Measurements from ENCODE around the gene BRD4. TPM values are rescaled to one million over a fixed set of nuclear protein-coding genes. Genes with fewer than 3 reads are reported as not detected.

Gene BRD4
- polyA plus RNA-seq, 1 donor from 2014 or later: 3.6 TPM

DNA sequence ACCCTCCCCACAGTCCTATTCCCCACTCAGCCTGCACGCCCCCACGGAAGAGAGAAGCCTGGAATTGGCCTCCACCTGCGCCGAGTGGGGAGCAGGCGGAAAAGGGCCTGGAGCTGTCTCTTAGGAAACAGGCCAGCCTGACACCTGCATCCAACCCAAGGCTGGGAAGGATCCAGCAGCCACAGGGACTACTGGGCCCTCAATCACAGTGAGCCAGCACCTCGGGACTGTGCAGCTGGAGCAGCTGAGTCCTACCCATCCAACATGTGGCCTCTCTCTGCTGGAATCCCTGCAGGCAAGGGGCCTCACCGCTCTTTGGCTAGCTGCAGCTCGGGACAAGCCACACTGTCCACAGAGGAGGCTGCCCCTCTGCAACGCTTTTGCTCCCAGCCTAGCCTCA is 91.8 kb downstream of the BRD4 start:
- TF ChIP-seq MXI1 (conservative IDR thresholded peaks at IDR 0.05; ENCODE audit: poor library complexity, severe bottlenecking) (no peak), TAF1 (IDR thresholded peaks at IDR 0.05; ENCODE audit: low read depth) (no peak), RAD21 (conservative IDR thresholded peaks at IDR 0.05) (no peak), SMC3 (conservative IDR thresholded peaks at IDR 0.05; ENCODE audit: poor library complexity) (no peak)
- Histone ChIP-seq H2AFZ (ENCODE audit: low read depth, low read length) (no peak overlapping the region), H3K9me3 (ENCODE audit: low read length) (no peaks in the 10 kb centered on the region), H3K27ac (ENCODE audit: low read length) (no peak overlapping the region), H3K9ac (ENCODE audit: low read length) (no peak overlapping the region), H3K27me3 (ENCODE audit: insufficient read depth, low read depth, low read length) (no peaks in the 10 kb centered on the region), H3F3A (ENCODE audit: insufficient read depth, low read length, poor library complexity, severe bottlenecking) (no peaks in the 10 kb centered on the region), H3K36me3 (ENCODE audit: insufficient read depth, low read length) (no peaks in the 10 kb centered on the region), H3K4me2 (ENCODE audit: low read length) (no peak overlapping the region), H3K79me2 (replicated peaks; ENCODE audit: insufficient read depth, low read length) (no peaks in the 10 kb centered on the region), H3K9me2 (ENCODE audit: insufficient read depth, low read length) (no peaks in the 10 kb centered on the region), H4K20me1 (ENCODE audit: insufficient read depth) (no peaks in the 10 kb centered on the region), H3K4me3 (ENCODE audit: low read length) (no peak overlapping the region)

GRCh38 chr19:15239337-15239949 is 92.9 kb downstream of the BRD4 start:
- TF ChIP-seq TAF1 (IDR thresholded peaks at IDR 0.05; ENCODE audit: low read depth) (no peak), RAD21 (conservative IDR thresholded peaks at IDR 0.05) (no peak), CTCF (IDR thresholded peaks at IDR 0.05; ENCODE audit: poor library complexity, severe bottlenecking) (no peak), MXI1 (conservative IDR thresholded peaks at IDR 0.05; ENCODE audit: poor library complexity, severe bottlenecking) (no peak)

DNA sequence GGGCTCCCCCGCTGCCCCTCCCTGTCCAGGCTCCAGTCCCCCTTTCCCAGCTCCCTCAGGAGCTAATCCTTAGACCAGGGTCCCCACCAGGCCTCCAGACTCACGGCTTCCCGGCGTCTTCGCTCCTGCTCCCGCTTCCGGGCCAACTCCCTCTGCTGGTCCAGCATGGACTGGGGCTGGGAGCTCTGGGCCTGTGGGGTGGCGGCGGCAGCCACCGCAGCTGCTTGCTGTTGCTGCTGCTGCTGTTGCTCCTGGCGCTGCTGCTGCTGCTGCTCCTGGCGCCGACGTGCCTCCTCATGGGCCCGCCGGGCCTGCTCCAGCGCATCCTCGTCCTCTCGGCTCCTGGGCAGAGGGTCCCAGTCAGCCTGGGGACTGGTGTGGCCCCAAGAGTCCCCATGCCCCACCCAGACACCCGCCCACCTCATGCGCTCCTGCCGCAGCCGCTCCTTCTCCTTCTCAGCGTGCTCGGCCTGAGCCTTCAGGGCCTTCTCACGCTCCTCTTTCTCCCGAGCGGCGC is 93.6 kb downstream of the BRD4 start:
- Histone ChIP-seq H3K36me3 (ENCODE audit: insufficient read depth, low read length) (no peaks in the 10 kb centered on the region), H3K79me2 (replicated peaks; ENCODE audit: insufficient read depth, low read length) (no peaks in the 10 kb centered on the region), H3K4me2 (ENCODE audit: low read length) (no peak overlapping the region)

More at GRCh38 chr19:15239337-15239949, 92.9 kb downstream of the BRD4 start:
- H3K27ac ChIP-seq (ENCODE audit: low read length): no peak overlapping the region
- no peak overlapping the region for H2AFZ ChIP-seq (ENCODE audit: low read depth, low read length)
- no peaks in the 10 kb centered on the region for H3K36me3 ChIP-seq (ENCODE audit: insufficient read depth, low read length)
- no peaks in the 10 kb centered on the region for H3K9me3 ChIP-seq (ENCODE audit: low read length)
- H3K27me3 ChIP-seq (ENCODE audit: insufficient read depth, low read depth, low read length): no peaks in the 10 kb centered on the region
- no peaks in the 10 kb centered on the region for H3F3A ChIP-seq (ENCODE audit: insufficient read depth, low read length, poor library complexity, severe bottlenecking)
- no peak overlapping the region for H3K9ac ChIP-seq (ENCODE audit: low read length)
- H3K79me2 ChIP-seq (replicated peaks; ENCODE audit: insufficient read depth, low read length): no peaks in the 10 kb centered on the region
- no peaks in the 10 kb centered on the region for H3K9me2 ChIP-seq (ENCODE audit: insufficient read depth, low read length)
- no peak overlapping the region for H3K4me2 ChIP-seq (ENCODE audit: low read length)
- H4K20me1 ChIP-seq (ENCODE audit: insufficient read depth): no peaks in the 10 kb centered on the region
- no peak overlapping the region for H3K4me3 ChIP-seq (ENCODE audit: low read length)

More for the DNA sequence above, 93.6 kb downstream of the BRD4 start:
- Histone ChIP-seq H3K9ac (ENCODE audit: low read length) (no peak overlapping the region), H3K27me3 (ENCODE audit: insufficient read depth, low read depth, low read length) (no peaks in the 10 kb centered on the region), H4K20me1 (ENCODE audit: insufficient read depth) (no peaks in the 10 kb centered on the region), H2AFZ (ENCODE audit: low read depth, low read length) (no peak overlapping the region), H3K9me2 (ENCODE audit: insufficient read depth, low read length) (no peaks in the 10 kb centered on the region), H3K27ac (ENCODE audit: low read length) (no peak overlapping the region), H3K9me3 (ENCODE audit: low read length) (no peaks in the 10 kb centered on the region), H3F3A (ENCODE audit: insufficient read depth, low read length, poor library complexity, severe bottlenecking) (no peaks in the 10 kb centered on the region), H3K4me3 (ENCODE audit: low read length) (no peak overlapping the region)
- TF ChIP-seq TAF1 (IDR thresholded peaks at IDR 0.05; ENCODE audit: low read depth) (no peak), SMC3 (conservative IDR thresholded peaks at IDR 0.05; ENCODE audit: poor library complexity) (no peak), RAD21 (conservative IDR thresholded peaks at IDR 0.05) (no peak), MXI1 (conservative IDR thresholded peaks at IDR 0.05; ENCODE audit: poor library complexity, severe bottlenecking) (no peak), POLR2AphosphoS5 (IDR thresholded peaks at IDR 0.05) (no peak), CTCF (IDR thresholded peaks at IDR 0.05; ENCODE audit: poor library complexity, severe bottlenecking) (no peak), EZH2 (IDR thresholded peaks at IDR 0.05; ENCODE audit: borderline replicate concordance, insufficient read depth, low read length, poor library complexity, severe bottlenecking) (no peak), EP300 (conservative IDR thresholded peaks at IDR 0.05; ENCODE audit: poor library complexity, severe bottlenecking) (no peak)
- TF ChIP-seq, protein P1, sequence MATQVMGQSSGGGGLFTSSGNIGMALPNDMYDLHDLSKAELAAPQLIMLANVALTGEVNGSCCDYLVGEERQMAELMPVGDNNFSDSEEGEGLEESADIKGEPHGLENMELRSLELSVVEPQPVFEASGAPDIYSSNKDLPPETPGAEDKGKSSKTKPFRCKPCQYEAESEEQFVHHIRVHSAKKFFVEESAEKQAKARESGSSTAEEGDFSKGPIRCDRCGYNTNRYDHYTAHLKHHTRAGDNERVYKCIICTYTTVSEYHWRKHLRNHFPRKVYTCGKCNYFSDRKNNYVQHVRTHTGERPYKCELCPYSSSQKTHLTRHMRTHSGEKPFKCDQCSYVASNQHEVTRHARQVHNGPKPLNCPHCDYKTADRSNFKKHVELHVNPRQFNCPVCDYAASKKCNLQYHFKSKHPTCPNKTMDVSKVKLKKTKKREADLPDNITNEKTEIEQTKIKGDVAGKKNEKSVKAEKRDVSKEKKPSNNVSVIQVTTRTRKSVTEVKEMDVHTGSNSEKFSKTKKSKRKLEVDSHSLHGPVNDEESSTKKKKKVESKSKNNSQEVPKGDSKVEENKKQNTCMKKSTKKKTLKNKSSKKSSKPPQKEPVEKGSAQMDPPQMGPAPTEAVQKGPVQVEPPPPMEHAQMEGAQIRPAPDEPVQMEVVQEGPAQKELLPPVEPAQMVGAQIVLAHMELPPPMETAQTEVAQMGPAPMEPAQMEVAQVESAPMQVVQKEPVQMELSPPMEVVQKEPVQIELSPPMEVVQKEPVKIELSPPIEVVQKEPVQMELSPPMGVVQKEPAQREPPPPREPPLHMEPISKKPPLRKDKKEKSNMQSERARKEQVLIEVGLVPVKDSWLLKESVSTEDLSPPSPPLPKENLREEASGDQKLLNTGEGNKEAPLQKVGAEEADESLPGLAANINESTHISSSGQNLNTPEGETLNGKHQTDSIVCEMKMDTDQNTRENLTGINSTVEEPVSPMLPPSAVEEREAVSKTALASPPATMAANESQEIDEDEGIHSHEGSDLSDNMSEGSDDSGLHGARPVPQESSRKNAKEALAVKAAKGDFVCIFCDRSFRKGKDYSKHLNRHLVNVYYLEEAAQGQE (IDR thresholded peaks at IDR 0.05; ENCODE audit: borderline replicate concordance): no peak

All from neural cell (in vitro differentiated cells).